ENCODE measurements around the gene PACRG.

DNA sequence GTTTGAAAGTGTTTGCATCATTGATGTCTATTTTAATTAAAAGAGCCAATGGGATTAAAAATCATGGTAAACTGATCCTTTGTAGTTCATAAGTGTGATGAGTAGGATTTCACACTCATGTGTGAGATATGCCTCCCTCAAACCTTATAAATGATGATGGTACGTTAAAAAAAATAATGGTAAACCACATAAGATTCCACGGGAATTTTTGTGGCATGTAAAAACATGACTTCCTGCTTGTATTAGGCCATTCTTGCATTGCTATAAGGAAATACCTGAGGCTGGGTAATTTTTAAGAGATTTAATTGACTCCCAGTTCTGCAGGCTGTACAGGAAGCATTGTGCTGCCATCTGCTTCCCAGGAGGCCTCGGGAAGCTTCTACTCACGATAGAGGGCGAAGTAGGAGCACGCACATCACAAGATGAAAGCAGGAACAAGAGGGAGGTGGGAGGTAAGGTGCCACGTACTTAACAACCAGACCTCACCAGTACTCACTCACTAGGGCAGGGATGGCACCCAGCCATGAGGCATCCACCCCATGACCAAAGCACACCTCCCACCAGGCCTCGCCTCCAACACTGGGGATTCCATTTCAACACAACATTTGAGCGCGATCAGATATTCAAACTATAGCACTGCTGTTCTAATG is 499.2 kb downstream of the PACRG start:
- TF ChIP-seq, protein P1, sequence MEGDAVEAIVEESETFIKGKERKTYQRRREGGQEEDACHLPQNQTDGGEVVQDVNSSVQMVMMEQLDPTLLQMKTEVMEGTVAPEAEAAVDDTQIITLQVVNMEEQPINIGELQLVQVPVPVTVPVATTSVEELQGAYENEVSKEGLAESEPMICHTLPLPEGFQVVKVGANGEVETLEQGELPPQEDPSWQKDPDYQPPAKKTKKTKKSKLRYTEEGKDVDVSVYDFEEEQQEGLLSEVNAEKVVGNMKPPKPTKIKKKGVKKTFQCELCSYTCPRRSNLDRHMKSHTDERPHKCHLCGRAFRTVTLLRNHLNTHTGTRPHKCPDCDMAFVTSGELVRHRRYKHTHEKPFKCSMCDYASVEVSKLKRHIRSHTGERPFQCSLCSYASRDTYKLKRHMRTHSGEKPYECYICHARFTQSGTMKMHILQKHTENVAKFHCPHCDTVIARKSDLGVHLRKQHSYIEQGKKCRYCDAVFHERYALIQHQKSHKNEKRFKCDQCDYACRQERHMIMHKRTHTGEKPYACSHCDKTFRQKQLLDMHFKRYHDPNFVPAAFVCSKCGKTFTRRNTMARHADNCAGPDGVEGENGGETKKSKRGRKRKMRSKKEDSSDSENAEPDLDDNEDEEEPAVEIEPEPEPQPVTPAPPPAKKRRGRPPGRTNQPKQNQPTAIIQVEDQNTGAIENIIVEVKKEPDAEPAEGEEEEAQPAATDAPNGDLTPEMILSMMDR (IDR thresholded peaks at IDR 0.05; ENCODE audit: insufficient read depth, low read length, poor library complexity, severe bottlenecking): no peak
- TF ChIP-seq EZH2phosphoT487 (conservative IDR thresholded peaks at IDR 0.05; ENCODE audit: low read length): no peak
